ENCODE results near the gene STX8.

Gene STX8

GRCh38 chr17:9273428-9274391 is 301.9 kb downstream of the STX8 start:
- ChIA-PET POLR2A (no interaction called here), CTCF (interaction anchor here (1.1 kb wide), 1 partner anchor 246 kb away, joined by 4 read pairs; no protein-coding TSS in a partner anchor)

DNA sequence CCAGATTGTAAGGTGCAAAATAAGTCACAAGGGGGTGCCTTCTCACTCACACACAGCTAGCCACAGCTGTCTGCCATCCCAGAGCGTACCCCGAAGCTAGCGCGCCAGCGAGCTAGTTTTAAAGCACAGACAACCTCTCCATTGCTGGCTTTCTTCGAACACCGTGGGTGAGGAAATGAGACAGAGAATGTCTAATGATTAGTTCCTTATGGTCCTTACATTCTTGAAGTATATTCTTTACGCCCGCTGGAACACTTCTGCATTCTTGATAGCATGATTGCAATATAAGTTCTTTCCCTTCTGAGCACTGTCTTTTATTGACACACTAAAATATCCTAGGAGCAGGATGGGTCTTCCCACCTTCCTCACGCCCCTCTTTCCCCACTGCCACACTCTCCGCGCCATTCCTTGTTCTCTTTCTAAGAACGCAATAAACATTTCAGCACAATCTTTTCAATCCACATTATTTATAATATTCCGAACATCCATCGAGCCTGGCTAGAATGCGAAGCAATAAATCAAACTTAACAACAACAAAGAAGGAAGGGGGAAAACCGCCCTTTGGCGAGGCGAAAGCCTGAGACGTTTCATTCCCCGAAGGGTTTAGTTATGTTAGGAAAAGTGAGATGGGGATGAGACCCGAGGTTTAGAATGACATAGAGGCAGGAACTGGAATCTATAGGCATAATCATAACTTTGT is 303.0 kb downstream of the STX8 start:
- CTCF ChIA-PET, result no interaction called here
- Histone ChIP-seq H3K4me3 (ENCODE audit: low read depth, low read length) (no peak overlapping the region), H3K9me3 (ENCODE audit: control insufficient read depth, insufficient read depth, low read depth, low read length) (no peaks in the 10 kb centered on the region), H3K27ac (ENCODE audit: extremely low read depth, low read depth, low read length) (no peak overlapping the region), H3K4me1 (ENCODE audit: control insufficient read depth, insufficient read depth, low read length) (no peaks in the 10 kb centered on the region), H3K36me3 (ENCODE audit: control insufficient read depth in 2 of 2, insufficient read depth in 1 of 2, low read length in 2 of 2) (no peaks in the 10 kb centered on the region)
- POLR2A ChIA-PET, result no interaction called here
- TF ChIP-seq ZSCAN18 (tag by site-specific recombination; IDR thresholded peaks at IDR 0.05), result no peak
- no peak for TF ChIP-seq ZNF239 (tag by site-specific recombination; IDR thresholded peaks at IDR 0.05)
- no peak for TF ChIP-seq KLF9 (tag by site-specific recombination; IDR thresholded peaks at IDR 0.05; ENCODE audit: low read depth)
- no peak for TF ChIP-seq ZNF585B (tag by site-specific recombination; IDR thresholded peaks at IDR 0.05)
- TF ChIP-seq, protein P1, sequence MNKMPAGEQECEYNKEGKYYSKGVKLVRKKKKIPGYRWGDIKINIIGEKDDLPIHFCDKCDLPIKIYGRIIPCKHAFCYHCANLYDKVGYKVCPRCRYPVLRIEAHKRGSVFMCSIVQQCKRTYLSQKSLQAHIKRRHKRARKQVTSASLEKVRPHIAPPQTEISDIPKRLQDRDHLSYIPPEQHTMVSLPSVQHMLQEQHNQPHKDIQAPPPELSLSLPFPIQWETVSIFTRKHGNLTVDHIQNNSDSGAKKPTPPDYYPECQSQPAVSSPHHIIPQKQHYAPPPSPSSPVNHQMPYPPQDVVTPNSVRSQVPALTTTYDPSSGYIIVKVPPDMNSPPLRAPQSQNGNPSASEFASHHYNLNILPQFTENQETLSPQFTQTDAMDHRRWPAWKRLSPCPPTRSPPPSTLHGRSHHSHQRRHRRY (tag by site-specific recombination; IDR thresholded peaks at IDR 0.05), result no peak
- no peak for TF ChIP-seq ZNF626 (tag by site-specific recombination; IDR thresholded peaks at IDR 0.05)
- no peak for TF ChIP-seq ZNF837 (tag by site-specific recombination; IDR thresholded peaks at IDR 0.05)
- TF ChIP-seq, protein P2, sequence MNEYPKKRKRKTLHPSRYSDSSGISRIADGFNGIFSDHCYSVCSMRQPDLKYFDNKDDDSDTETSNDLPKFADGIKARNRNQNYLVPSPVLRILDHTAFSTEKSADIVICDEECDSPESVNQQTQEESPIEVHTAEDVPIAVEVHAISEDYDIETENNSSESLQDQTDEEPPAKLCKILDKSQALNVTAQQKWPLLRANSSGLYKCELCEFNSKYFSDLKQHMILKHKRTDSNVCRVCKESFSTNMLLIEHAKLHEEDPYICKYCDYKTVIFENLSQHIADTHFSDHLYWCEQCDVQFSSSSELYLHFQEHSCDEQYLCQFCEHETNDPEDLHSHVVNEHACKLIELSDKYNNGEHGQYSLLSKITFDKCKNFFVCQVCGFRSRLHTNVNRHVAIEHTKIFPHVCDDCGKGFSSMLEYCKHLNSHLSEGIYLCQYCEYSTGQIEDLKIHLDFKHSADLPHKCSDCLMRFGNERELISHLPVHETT (tag by site-specific recombination; IDR thresholded peaks at IDR 0.05), result no peak
- TF ChIP-seq ZNF571 (tag by site-specific recombination; IDR thresholded peaks at IDR 0.05), result no peak

More at GRCh38 chr17:9273428-9274391, 301.9 kb downstream of the STX8 start:
- Histone ChIP-seq H3K27ac (ENCODE audit: extremely low read depth, low read depth, low read length) (no peak overlapping the region), H3K36me3 (ENCODE audit: control insufficient read depth in 2 of 2, insufficient read depth in 1 of 2, low read length in 2 of 2) (no peaks in the 10 kb centered on the region), H3K4me1 (ENCODE audit: control insufficient read depth, insufficient read depth, low read length) (no peaks in the 10 kb centered on the region), H3K4me3 (ENCODE audit: low read depth, low read length) (no peak overlapping the region), H3K9me3 (ENCODE audit: control insufficient read depth, insufficient read depth, low read depth, low read length) (no peaks in the 10 kb centered on the region)
- TF ChIP-seq ZNF350 (tag by site-specific recombination; IDR thresholded peaks at IDR 0.05), result no peak
- no peak for TF ChIP-seq ZNF585B (tag by site-specific recombination; IDR thresholded peaks at IDR 0.05)
- TF ChIP-seq ZNF280C (tag by site-specific recombination; IDR thresholded peaks at IDR 0.05), result no peak
- peak; percentile 37; the same call in 1 of the 2 replicates for TF ChIP-seq ZFHX2 (tag by site-specific recombination; conservative IDR thresholded peaks at IDR 0.05)
- TF ChIP-seq ZEB2 (tag by site-specific recombination; IDR thresholded peaks at IDR 0.05), result no peak
- TF ChIP-seq SCRT1 (tag by site-specific recombination; IDR thresholded peaks at IDR 0.05; ENCODE audit: borderline replicate concordance), result no peak
- TF ChIP-seq ZNF488 (tag by site-specific recombination; IDR thresholded peaks at IDR 0.05), result no peak
- TF ChIP-seq ZNF2 (tag by site-specific recombination; IDR thresholded peaks at IDR 0.05), result no peak
- TF ChIP-seq ZNF658 (tag by site-specific recombination; IDR thresholded peaks at IDR 0.05), result no peak
- TF ChIP-seq HIC1 (tag by site-specific recombination; IDR thresholded peaks at IDR 0.05), result no peak
- no peak for TF ChIP-seq ZNF133 (tag by site-specific recombination; IDR thresholded peaks at IDR 0.05)
- peak; percentile 26; the same call in 1 of the 2 replicates for TF ChIP-seq EGR2 (tag by site-specific recombination; IDR thresholded peaks at IDR 0.05; ENCODE audit: low read depth)
- no peak for TF ChIP-seq SETDB1 (IDR thresholded peaks at IDR 0.05; ENCODE audit: insufficient read length, low read length)

All from HEK293 (cell line).